Kidney glomerular epithelial cell (primary cell): Measurements from ENCODE around the gene CCDC57.
A peak's percentile ranks its signal among the peaks of the same experiment; 100 is the strongest.
"Not testable (repeated sequence)": the region's sequence is repeated elsewhere in the genome, so short reads cannot be mapped to it uniquely, and the experiment has no call there.

Experiments used
- DNase-seq: peaks from one replicate; lab custom pipeline; 2025; lab: John Stamatoyannopoulos, UW

The CCDC57 gene

DNA sequence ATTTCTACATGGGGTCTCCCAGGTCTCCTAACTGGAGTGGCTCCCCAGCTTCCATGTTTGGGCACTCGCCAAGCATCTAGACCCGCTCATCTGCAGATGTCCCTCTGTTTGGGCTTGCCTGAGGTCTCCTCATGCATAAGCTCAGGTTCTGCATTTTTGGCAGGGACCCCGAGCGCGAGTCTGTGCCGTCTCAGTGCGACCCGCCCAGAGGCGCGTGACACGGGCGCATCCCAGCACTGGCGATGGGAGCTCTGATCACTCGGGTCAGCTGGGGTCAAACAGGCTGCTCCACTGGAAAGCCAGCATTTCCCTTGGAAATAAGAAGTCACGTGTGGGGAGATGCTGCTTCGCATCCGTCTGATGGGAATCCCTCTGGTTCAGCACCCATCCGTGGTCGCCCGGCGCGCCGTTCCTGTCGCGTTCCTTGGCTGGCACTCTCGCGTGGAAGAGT, 57.7 kb downstream of the CCDC57 start:
- no peak for DNase-seq

DNA sequence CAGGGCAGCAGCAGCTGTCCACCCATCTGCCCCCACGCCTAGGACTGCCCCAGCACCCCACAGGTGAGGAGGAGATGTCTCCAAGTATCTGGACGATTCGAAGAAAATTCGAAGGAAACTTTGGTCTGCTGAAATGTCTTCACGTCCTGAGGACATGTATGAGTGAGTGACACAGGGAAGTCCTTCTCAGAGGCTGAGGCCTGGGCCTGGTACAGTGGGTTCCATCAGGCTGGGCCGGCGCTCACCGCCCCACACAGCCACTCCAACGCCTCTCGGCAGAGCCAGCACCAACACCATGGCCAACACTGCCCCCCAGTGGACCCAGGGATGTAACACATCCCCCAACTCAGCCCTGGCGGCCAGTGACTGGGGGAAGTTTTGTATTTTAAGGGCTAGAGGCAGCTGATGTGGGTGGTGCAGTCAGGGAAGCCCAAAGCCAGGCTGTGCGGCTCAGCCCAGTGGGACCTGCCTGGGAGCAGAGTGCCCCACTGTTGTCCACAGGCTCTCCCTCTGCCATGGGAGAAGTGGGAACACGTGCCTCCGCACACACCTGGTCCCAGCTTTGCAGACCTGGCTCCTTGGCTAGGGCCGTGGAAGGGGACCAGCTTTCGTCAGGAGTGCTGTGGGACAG, 58.8 kb downstream of the CCDC57 start:
- DNase-seq, result peak; percentile 61

DNA sequence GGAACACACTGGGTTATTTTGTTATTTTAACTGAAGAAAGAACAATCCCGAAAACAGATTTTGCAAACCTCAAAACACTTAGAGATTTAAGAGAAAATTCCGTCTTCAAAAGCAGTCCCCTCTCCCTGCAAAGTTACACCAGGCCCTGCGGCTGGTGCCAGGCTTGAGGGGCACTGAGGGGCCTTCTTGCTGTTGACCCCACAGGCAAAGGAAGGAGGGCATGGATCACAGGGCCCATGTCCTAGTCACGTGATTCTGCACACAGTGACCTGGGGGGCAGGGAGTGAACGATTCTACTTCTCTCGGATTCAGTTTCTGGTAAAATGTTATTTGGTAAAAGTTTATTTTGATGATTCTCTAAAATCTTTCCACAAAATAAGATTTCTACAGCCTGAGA, 59.3 kb downstream of the CCDC57 start:
- no peak for DNase-seq

DNA sequence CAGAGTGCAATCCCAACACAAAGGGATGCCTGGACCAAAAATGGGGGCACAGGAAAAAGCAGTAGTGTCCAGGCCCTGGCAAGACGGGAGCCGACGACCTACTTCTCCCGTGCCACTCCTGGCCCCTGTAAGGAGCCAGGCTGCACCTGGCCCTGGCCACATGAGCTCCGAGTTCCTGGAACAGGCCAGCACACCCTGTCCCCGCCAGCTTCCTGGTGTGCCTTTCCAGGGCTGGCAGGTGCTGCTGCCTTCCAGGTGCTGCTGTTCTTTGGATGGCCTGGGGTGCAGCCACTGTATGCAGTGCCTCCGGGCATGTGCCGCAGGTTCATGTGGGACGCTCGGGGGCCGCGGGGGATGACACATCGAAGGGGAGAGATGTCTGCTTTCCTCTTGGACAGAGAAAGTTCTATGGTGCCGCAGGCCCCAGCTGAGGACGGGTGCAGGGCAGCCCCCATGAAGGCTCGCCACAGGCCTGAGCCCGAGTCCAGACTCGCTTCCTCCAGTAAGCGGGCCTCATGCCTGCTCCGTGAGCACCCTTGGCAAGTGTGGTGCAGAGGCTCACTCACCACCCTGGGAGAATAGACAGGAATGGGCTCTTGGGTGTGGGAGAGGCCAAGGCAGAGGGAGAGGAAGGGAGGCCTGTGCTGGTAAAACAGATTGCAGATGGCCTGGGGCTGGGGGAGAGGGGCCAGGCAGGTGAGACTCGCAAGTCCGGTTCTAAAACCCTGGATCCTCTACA, 59.9 kb downstream of the CCDC57 start:
- no peak for DNase-seq

DNA sequence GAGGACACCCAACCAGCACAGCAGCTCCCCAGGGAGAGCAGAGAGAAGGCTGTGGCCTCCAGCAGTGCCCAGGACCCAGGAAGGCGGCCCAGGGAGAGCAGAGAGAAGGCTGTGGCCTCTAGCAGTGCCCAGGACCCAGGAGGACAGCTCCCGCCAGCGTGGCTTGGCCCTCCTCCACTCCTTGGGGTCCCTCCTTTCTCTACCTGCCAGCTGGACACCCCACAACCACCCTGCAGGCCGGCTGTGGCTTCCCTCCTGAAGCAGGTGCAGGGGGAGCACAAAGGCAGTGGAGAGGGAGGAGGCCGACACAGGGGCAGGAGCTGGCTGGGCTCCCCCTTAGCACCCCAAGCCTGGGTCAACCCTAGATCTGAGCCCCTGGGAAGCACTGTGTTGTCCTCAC, 60.5 kb downstream of the CCDC57 start:
- DNase-seq, result no peak

DNA sequence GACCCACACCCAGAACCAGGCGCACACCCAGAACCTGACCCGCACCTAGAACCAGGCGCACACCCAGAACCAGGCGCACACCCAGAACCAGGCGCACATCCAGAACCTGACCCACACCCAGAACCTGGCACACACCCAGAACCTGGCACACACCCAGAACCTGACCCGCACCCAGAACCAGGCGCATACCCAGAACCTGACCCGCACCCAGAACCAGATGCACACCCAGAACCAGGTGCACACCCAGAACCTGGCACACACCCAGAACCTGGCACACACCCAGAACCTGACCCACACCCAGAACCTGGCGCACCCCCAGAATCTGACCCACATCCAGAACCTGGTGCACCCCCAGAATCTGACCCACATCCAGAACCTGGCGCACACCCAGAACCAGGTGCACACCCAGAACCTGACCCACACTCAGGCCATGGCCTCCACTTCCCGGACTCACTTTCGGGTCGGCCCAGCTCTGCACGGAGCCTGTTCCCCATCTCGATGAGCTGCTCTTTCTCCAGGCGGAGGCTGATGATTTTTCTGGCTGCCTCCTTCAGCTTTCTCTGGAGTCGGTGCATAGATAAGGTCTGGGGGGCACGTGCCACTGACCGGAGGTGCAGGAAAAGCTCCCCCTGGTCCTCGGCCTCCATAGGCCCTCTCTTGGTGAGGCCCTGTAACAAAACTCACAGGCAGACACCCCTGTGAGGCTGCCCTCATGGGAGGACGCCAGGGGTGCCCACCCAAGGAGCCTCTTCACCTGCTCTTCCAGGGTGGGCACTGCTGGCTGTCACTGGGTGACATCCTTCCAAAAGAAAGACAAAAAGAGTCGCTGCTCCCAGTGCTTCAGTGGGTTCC, 61.3 kb downstream of the CCDC57 start:
- no peak for DNase-seq

DNA sequence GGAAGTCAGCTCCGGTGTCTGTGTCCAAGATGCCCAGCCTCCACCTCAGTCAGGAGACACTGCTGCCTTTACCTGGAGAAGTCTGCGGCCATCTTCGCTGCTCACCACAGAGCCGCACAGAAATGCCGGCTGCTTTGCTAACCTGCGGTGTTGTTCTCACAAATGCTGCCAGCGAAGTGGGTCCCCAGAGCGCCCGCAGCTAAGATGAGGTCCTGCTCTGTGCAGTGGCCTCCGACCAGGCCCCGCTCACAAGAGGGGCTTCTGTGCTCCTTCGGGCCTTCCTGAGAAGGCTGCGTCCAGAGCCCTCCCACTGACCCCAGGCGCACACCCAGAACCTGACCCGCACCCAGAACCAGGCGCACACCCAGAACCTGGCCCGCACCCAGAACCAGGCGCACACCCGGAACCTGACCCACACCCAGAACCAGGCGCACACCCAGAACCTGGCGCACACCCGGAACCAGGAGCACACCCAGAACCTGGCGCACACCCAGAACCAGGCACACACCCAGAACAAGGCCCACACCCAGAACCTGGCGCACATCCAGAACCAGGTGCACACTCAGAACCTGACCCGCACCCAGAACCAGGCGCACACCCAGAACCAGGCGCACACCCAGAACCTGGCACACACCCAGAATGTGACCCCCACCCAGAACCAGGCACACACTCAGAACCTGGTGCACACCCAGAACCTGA, 63.1 kb downstream of the CCDC57 start:
- no peak for DNase-seq

DNA sequence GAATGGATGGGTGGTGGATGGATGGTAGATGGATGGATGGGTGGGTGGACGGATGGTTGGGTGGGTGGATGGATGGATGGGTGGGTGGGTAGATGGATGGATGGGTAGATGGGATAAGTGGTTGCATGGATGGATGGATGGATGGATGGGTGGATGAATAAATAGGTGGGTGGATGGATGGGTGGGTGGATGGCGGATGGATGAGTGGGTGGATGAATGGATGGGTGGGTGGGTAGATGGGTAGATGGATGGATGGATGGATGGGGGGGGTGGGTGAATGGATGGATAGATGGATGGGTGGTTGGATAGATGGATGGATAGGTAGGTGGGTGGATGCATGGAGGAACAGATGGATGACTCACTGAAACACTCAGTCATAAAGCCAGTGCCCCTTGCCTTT, 63.6 kb downstream of the CCDC57 start:
- DNase-seq, result no peak

DNA sequence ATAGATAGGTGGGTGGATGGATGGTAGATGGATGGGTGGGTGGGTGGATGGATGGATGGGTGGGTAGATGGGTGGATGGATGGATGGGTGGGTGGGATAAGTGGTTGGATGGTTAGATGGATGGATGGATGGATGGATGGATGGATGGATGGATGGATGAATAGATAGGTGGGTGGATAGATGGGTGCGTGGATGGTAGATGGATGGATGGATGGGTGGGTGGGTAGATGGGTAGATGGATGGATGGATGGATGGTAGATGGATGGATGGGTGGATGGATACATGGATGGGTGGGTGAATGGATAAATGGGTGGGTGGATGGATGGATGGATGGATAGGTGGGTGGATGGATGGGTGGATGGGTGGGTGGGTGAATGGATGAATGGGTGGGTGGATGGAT, 64.6 kb downstream of the CCDC57 start:
- DNase-seq, result no peak

DNA sequence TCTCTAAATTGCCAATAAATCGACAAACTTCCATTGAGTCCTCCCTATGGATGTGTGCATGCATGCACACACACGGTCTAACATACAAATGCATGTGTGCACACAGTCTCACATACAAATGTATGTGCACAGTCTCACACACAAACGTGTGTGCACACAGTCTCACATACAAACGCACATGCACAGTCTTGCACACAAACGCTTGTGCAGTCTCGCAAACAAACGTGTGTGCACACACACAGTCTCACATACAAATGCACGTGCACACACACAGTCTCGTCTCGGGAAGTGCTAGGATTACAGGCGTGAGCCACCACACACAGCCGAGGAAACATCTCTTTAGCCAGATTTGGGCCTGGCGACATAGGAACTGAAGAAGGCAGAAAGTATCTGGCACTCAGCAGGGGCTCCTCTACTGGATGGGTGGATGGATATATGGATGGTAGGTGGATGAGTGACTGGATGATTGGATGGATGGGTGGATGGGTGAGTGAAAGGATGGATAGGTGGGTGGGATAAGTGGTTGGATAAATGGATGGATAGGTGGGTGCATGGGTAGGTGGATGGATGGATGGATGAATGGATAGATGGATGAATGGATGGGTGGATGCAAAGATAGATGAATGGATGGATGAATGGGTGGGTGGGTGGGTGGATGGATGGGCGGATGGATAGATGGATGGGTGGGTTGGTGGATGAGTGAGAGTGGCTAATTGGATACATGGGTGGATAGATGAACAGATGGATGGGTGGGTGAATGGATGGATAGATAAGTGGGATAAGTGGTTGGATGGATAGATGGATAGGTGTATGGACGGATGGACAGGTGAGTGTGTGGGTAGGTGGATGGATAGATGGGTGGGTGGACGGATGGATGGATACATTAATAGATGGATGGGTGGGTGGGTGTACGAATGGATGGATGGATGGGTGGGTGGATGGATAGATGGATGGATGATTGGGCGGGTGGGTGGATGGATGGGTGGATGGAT, 65.7 kb downstream of the CCDC57 start:
- no peak for DNase-seq

DNA sequence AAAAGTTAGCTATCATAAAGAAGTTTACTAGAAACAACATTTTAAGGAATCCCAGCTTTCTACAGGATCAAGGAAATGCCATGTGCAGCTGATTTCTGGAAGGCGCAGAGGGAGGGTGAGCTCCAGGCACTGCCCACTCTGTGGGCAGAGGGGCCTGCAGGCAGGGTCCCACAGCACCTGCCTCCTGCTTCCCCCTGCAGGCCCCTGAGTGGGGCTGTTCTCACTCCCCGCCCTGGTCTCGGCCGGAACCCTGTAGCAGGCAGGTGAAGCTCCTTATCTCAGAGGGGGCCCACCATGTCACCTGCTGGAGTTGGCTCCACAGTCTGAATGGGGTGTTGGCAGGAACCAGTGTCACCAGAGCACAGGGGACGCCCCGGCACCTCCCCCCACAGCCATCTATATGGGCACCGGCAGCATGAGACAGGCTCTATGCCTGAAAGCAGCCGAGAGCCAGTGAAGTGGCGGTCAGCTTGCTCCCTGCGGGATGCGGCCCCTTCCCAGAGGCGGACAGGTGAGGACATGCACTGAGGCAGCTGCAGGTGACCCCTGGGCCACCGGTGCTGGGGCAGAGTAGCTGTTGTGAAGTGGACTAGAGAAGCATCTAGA, 67.0 kb downstream of the CCDC57 start:
- no peak for DNase-seq

DNA sequence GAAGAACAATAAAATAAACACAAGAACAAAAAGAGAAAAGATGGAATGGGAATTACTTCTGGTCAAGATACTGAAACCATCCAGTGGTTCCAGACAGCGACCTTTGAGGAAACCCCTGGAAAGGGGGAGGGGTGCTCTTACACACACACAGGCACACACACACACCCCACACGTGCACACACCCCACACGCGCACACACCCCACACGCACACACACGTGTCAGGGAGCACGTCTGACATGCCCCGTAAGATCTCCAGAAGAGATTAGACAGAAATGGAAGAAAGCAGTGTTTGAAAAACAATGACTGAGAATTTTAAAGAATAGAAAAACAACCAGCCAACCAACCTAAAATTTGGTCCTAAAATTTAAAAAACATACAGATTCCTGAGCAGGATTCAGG, 69.3 kb downstream of the CCDC57 start:
- DNase-seq, result no peak

DNA sequence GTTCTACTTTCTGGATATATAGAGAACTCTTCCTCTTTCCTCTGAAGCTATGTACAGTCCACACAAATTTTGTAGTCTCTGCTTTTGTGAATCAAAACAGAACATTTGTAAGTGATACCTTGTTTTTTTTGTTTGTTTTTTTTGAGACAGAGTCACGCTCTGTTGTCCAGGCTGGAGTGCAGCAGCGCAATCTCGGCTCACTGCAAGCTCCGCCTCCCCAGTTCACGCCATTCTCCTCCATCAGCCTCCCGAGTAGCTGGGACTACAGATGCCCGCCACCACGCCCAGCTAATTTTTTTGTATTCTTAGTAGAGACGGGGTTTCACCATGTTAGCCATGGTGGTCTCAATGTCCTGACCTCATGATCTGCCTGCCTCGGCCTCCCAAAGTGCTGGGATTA, 72.7 kb downstream of the CCDC57 start:
- DNase-seq, result not testable (repeated sequence)

DNA sequence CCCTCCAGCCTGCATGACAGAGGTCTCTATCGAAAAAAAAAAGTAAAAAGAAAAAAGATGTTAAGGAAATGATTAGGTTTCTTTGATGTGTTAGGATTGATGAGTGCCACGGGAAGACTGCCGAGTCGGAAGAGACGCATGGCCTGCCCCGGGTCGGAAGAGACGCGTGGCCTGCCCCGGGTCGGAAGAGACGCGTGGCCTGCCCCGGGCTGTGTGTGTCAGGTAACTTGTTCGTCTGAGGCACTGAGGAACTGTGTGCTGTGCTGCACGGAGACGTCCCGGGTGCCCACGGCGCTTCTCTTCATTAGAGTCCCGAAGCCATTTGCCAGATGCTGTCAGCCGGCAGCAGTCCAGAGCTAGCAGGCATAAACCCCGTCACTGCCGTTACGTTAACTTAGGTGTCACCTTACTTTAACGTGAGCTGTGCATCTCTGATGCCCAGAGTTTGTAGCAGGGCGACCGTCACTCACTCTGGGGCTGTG, 74.1 kb downstream of the CCDC57 start:
- DNase-seq, result no peak

DNA sequence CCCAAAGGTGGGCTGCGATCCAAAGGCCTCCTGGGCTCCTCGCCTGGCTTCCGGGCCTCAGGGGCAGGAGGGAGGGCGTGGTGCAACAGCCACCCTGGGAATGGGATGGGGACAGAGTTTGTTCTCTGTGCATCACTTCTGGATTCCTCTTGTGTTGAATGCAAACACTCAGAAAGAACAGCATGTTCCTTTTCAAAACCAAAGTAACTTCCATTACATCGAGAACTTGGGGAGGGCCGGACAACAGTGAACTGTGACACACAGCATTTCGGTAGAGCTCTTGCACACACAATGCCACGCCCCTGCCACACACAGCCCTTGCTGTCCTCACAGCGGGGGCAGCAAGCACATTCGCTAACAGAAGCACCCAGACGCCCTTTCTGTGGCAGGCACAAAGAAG, 78.5 kb downstream of the CCDC57 start:
- DNase-seq, result no peak

DNA sequence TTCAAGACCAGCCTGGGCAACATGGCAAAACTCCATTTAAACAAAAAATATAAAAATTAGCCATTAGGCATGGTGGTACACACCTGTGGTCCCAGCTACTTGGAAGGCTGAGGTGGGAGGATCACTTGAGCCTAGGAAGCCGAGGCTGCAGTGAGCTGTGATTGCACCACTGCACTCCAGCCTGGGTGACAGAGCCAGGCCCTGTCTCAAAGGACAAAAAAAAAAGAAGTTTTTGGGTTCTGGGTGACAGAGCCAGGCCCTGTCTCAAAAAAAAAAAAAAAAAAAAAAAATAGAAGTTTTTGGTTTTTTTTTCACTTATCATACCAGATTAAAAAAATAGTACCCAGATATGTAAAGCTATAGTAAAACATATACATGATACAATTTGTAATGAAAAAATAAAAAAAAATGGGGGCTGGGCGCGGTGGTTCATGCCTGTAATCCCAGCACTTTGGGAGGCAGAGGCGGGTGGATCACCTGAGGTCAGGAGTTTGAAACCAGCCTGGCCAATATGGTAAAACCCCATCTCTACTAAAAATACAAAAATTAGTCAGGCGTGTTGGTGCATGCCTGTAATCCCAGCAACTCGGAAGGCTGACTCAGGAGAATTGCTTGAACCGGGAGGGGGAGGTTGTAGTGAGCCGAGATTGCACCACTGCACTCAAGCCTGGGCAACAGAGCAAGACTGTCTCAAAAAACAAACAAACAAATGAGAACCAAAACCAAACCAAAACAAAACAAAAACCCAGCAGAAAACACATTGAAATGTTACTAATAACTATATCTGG, 79.3 kb downstream of the CCDC57 start:
- peak; percentile 44 for DNase-seq

DNA sequence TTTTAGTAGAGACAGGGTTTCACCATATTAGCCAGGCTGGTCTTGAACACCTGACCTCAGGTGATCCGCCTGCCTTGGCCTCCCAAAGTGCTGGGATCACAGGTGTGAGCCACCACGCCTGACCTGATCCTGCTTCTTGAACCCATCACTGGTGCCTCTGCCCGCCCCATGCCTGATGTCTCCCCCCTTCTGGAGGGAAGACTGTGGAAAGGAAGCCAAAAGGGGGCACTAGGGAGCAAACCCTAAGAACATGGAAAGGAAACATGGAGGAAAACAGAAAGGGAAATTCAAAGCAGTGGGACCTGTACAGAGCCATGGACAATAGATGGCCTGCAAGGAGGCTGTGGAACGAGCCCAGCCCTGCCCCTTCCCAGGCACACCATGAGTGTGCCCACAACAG, 83.5 kb downstream of the CCDC57 start:
- no peak for DNase-seq

DNA sequence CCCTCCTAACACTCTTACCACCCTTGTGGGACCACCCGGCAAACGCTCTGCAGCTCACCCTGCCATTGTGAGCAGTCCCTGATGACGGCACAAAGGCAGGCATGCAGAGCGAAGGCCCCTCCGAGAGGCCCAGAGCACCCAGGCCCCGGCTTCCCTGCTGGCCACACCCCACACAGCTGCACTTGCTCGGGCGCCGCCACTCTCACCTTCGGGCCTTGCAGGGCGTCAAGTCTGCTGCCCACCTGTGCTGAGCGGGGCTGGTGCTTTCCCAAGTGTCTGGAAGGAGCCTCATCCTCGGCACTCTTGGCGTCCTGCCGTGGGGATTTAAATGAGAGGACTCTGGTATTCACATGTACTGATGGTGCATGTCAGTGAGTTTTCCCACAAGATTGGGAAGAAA, 84.4 kb downstream of the CCDC57 start:
- DNase-seq, result no peak

DNA sequence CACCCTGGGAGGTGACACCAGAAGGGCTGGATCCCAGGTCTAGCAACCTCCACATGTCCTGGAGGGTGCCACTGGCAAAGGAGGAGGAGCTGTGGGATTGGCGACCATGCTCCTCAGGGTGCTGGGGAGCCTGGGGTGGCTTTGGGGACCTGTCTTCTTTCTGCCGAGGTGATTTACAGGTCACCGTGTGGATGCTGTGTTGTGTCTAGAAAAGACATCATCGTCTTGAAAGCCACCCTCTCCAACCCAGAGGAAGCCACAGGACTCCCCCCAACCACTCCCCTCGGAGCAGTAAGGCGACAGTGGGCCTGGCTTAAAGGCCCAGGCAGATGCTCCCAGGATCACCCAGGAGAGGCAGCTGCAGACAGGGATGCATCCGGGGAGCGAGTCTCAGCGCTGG, 84.9 kb downstream of the CCDC57 start:
- DNase-seq, result no peak

DNA sequence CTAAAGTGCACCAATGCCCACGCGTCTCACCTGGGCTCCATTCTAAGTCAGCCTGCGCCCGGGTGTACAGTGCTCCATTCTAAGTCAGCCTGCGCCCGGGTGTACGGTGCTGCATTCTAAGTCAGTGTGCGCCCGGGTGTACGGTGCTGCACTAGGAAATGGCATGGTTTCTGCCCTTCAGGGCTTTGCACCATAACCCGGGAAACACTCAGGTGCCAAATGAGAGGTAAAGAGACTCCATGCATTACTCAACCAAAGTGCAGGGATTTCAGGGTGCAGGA, 85.4 kb downstream of the CCDC57 start:
- no peak for DNase-seq
